ENCODE measurements around the gene CASP10. TPM values are rescaled to one million over a fixed set of nuclear protein-coding genes. Genes with fewer than 3 reads are reported as not detected.

The CASP10 gene
- total RNA-seq, 1 experiment from 2014 or later, result 2.8 TPM

DNA sequence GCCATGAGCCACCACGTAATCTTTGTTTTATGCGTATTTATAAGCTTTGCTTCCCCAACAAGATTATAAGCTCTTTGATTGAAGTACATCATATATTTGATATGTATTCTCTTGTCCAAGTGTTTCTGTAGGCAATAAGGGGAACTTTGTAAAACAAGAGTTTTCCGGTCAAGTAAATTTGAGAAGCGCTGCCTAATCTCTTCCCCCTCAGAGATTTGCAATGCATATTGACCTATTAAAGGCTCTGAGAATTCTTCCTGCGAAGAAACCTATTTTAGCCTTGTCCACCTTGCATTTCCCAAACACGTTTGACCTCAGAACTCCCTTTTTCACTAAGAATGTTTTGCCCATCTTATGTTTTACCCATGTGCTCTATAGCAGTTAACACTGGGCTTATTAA is 26.9 kb upstream of the CASP10 start:
- no peaks in the 10 kb centered on the region for H3K9me3 Mint-ChIP-seq
- DNase-seq (ENCODE audit: low spot score) (no peak), ATAC-seq (no peak)
- peak overlapping the region; percentile 20; the same call in 1 of the 2 replicates for H3K27ac Mint-ChIP-seq
- TF ChIP-seq, protein P1, sequence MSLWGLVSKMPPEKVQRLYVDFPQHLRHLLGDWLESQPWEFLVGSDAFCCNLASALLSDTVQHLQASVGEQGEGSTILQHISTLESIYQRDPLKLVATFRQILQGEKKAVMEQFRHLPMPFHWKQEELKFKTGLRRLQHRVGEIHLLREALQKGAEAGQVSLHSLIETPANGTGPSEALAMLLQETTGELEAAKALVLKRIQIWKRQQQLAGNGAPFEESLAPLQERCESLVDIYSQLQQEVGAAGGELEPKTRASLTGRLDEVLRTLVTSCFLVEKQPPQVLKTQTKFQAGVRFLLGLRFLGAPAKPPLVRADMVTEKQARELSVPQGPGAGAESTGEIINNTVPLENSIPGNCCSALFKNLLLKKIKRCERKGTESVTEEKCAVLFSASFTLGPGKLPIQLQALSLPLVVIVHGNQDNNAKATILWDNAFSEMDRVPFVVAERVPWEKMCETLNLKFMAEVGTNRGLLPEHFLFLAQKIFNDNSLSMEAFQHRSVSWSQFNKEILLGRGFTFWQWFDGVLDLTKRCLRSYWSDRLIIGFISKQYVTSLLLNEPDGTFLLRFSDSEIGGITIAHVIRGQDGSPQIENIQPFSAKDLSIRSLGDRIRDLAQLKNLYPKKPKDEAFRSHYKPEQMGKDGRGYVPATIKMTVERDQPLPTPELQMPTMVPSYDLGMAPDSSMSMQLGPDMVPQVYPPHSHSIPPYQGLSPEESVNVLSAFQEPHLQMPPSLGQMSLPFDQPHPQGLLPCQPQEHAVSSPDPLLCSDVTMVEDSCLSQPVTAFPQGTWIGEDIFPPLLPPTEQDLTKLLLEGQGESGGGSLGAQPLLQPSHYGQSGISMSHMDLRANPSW (CRISPR knock-in tag; conservative IDR thresholded peaks at IDR 0.05; ENCODE audit: low read depth), result no peak
- TF ChIP-seq ZNF281 (CRISPR knock-in tag; IDR thresholded peaks at IDR 0.05), result no peak
- TF ChIP-seq, protein P2, sequence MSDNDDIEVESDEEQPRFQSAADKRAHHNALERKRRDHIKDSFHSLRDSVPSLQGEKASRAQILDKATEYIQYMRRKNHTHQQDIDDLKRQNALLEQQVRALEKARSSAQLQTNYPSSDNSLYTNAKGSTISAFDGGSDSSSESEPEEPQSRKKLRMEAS (CRISPR knock-in tag; IDR thresholded peaks at IDR 0.05), result no peak
- TF ChIP-seq CBFB (CRISPR knock-in tag; IDR thresholded peaks at IDR 0.05; ENCODE audit: low read depth), result no peak
- TF ChIP-seq SMAD4 (CRISPR knock-in tag; IDR thresholded peaks at IDR 0.05), result no peak
- TF ChIP-seq TP53 (CRISPR knock-in tag; IDR thresholded peaks at IDR 0.05), result no peak
- TF ChIP-seq NR3C1 (CRISPR knock-in tag; conservative IDR thresholded peaks at IDR 0.05; ENCODE audit: low read depth), result no peak
- TF ChIP-seq CDX4 (CRISPR knock-in tag; IDR thresholded peaks at IDR 0.05; ENCODE audit: borderline replicate concordance), result no peak
- TF ChIP-seq IRF2 (CRISPR knock-in tag; IDR thresholded peaks at IDR 0.05; ENCODE audit: borderline replicate concordance, low read depth), result no peak
- no peak for TF ChIP-seq NFE2L1 (CRISPR knock-in tag; IDR thresholded peaks at IDR 0.05)
- TF ChIP-seq, protein P3, sequence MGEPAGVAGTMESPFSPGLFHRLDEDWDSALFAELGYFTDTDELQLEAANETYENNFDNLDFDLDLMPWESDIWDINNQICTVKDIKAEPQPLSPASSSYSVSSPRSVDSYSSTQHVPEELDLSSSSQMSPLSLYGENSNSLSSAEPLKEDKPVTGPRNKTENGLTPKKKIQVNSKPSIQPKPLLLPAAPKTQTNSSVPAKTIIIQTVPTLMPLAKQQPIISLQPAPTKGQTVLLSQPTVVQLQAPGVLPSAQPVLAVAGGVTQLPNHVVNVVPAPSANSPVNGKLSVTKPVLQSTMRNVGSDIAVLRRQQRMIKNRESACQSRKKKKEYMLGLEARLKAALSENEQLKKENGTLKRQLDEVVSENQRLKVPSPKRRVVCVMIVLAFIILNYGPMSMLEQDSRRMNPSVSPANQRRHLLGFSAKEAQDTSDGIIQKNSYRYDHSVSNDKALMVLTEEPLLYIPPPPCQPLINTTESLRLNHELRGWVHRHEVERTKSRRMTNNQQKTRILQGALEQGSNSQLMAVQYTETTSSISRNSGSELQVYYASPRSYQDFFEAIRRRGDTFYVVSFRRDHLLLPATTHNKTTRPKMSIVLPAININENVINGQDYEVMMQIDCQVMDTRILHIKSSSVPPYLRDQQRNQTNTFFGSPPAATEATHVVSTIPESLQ (CRISPR knock-in tag; IDR thresholded peaks at IDR 0.05), result no peak
- no peak for TF ChIP-seq ZNF232 (CRISPR knock-in tag; IDR thresholded peaks at IDR 0.05)
- H3K4me1 Mint-ChIP-seq, result peaks cover 13% of the 10 kb centered on the region
- no peaks in the 10 kb centered on the region for H3K36me3 Mint-ChIP-seq
- ChIA-PET POLR2A (no interaction called here), CTCF (no interaction called here)
- no peaks in the 10 kb centered on the region for H3K27me3 Mint-ChIP-seq (ENCODE audit: low read depth)
- no peak overlapping the region for H3K4me3 Mint-ChIP-seq

GRCh38 chr2:201156640-201157039 is 26.3 kb upstream of the CASP10 start:
- H3K36me3 Mint-ChIP-seq, result no peaks in the 10 kb centered on the region
- no peaks in the 10 kb centered on the region for H3K9me3 Mint-ChIP-seq
- H3K4me1 Mint-ChIP-seq, result peaks cover 13% of the 10 kb centered on the region
- no peak overlapping the region for H3K27ac Mint-ChIP-seq
- ChIA-PET POLR2A (no interaction called here), CTCF (interaction anchor here (2.1 kb wide), 1 partner anchor 88 kb away, joined by 18 read pairs; no protein-coding TSS in a partner anchor)
- H3K4me3 Mint-ChIP-seq, result no peak overlapping the region
- TF ChIP-seq, protein P4, sequence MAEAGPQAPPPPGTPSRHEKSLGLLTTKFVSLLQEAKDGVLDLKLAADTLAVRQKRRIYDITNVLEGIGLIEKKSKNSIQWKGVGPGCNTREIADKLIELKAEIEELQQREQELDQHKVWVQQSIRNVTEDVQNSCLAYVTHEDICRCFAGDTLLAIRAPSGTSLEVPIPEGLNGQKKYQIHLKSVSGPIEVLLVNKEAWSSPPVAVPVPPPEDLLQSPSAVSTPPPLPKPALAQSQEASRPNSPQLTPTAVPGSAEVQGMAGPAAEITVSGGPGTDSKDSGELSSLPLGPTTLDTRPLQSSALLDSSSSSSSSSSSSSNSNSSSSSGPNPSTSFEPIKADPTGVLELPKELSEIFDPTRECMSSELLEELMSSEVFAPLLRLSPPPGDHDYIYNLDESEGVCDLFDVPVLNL (CRISPR knock-in tag; IDR thresholded peaks at IDR 0.05; ENCODE audit: borderline replicate concordance, low read depth), result no peak
- TF ChIP-seq ZNF232 (CRISPR knock-in tag; IDR thresholded peaks at IDR 0.05), result no peak
- DNase-seq (ENCODE audit: low spot score) (no peak), ATAC-seq (no peak)
- H3K27me3 Mint-ChIP-seq (ENCODE audit: low read depth), result no peaks in the 10 kb centered on the region

Data from WTC11 (cell line).